ENCODE measurements around the gene IRF6. TPM values are rescaled to one million over a fixed set of nuclear protein-coding genes. Genes with fewer than 3 reads are reported as not detected.

The IRF6 gene
- total RNA-seq, 1 donor from 2014 or later, result 43.3 TPM

- Histone ChIP-seq H3K36me3 (no peaks in the 10 kb centered on the region), H3K9me3 (replicated peaks) (no peaks in the 10 kb centered on the region), H3K27ac (replicated peaks) (peak overlapping the region; percentile 90), H3K27me3 (ENCODE audit: low read depth) (no peaks in the 10 kb centered on the region), H3K4me3 (no peak overlapping the region), H3K4me1 (peaks cover 46% of the 10 kb centered on the region)
- intact Hi-C loops (cut with micrococcal nuclease), result loop anchor here (10.0 kb wide), 2 partner anchors 52 to 172 kb away; no protein-coding TSS in a partner anchor
- no peak for DNase-seq
- no peak for TF ChIP-seq CTCF (IDR thresholded peaks at IDR 0.05; ENCODE audit: borderline replicate concordance)
Measured at GRCh38 chr1:209746451-209747165, 59.3 kb downstream of the IRF6 start.

- peak overlapping the region; percentile 90 for H3K27ac ChIP-seq (replicated peaks)
- H3K4me3 ChIP-seq, result no peak overlapping the region
- peak; percentile 42 for DNase-seq
- peaks cover 52% of the 10 kb centered on the region for H3K4me1 ChIP-seq
- no peaks in the 10 kb centered on the region for H3K36me3 ChIP-seq
- TF ChIP-seq CTCF (IDR thresholded peaks at IDR 0.05; ENCODE audit: borderline replicate concordance), result no peak
- H3K27me3 ChIP-seq (ENCODE audit: low read depth), result no peaks in the 10 kb centered on the region
- intact Hi-C loops (cut with micrococcal nuclease), result loop anchor here (10.0 kb wide), 2 partner anchors 48 to 168 kb away; no protein-coding TSS in a partner anchor
- no peaks in the 10 kb centered on the region for H3K9me3 ChIP-seq (replicated peaks)
Measured at GRCh38 chr1:209743145-209743482, 62.8 kb downstream of the IRF6 start.

- TF ChIP-seq CTCF (IDR thresholded peaks at IDR 0.05; ENCODE audit: borderline replicate concordance), result no peak
- Histone ChIP-seq H3K9me3 (replicated peaks) (no peaks in the 10 kb centered on the region), H3K4me1 (peaks cover 49% of the 10 kb centered on the region), H3K27ac (replicated peaks) (peak overlapping the region; percentile 90), H3K27me3 (ENCODE audit: low read depth) (no peaks in the 10 kb centered on the region), H3K36me3 (no peaks in the 10 kb centered on the region), H3K4me3 (peak overlapping the region; percentile 40)
- intact Hi-C loops (cut with micrococcal nuclease), result loop anchor here (10.0 kb wide), 2 partner anchors 48 to 168 kb away; no protein-coding TSS in a partner anchor
- no peak for DNase-seq
Measured at GRCh38 chr1:209742409-209743144, 63.4 kb downstream of the IRF6 start.

- Histone ChIP-seq H3K4me3 (peak overlapping the region; percentile 40), H3K4me1 (peaks cover 45% of the 10 kb centered on the region), H3K36me3 (no peaks in the 10 kb centered on the region), H3K27ac (replicated peaks) (peak overlapping the region; percentile 90), H3K9me3 (replicated peaks) (no peaks in the 10 kb centered on the region), H3K27me3 (ENCODE audit: low read depth) (no peaks in the 10 kb centered on the region)
- intact Hi-C loops (cut with micrococcal nuclease), result loop anchor here (10.0 kb wide), 2 partner anchors 47 to 167 kb away; no protein-coding TSS in a partner anchor
- DNase-seq, result no peak
- no peak for TF ChIP-seq CTCF (IDR thresholded peaks at IDR 0.05; ENCODE audit: borderline replicate concordance)
Measured at GRCh38 chr1:209741889-209742288, 64.1 kb downstream of the IRF6 start.

- intact Hi-C loops (cut with micrococcal nuclease), result loop anchor here (10.0 kb wide), 2 partner anchors 46 to 166 kb away; no protein-coding TSS in a partner anchor
Measured at GRCh38 chr1:209741193-209741592, 64.7 kb downstream of the IRF6 start.

More at GRCh38 chr1:209741193-209741592, 64.7 kb downstream of the IRF6 start:
- Histone ChIP-seq H3K9me3 (replicated peaks) (no peaks in the 10 kb centered on the region), H3K27ac (replicated peaks) (peak overlapping the region; percentile 90), H3K27me3 (ENCODE audit: low read depth) (no peaks in the 10 kb centered on the region), H3K4me3 (no peak overlapping the region), H3K36me3 (no peaks in the 10 kb centered on the region), H3K4me1 (peaks cover 45% of the 10 kb centered on the region)
- TF ChIP-seq CTCF (IDR thresholded peaks at IDR 0.05; ENCODE audit: borderline replicate concordance), result no peak
- no peak for DNase-seq
